GM12872 (cell line): Measurements from ENCODE around the gene RAC3.

Source experiments
- CTCF ChIP-seq: IDR thresholded peaks from 3 replicates; pipeline ENCODE4 v1.5.1; 2011; ENCODE audit warnings: low read depth, mild to moderate bottlenecking, low read length, moderate library complexity; ENCODE audit not compliant: insufficient read depth

The RAC3 gene

DNA sequence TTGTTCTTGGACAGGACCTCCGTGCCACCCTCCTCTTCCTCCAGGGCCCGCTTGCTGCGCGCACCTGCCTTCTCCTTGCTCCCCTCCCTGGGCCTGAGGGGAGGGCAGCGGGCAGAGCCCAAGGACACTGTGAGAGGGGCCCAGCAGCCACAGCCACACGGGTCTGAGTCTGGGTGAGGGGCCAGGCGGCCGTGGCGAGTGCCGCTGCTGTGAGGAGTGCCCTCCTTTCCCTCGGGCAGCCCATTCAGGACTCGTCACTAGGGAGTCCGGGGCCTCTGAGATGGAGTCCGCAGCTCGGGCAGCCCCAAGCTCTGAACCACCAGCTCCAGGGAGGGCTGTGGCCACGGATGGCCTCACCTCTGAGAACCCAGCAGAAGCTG, 28.5 kb downstream of the RAC3 start:
- TF ChIP-seq CTCF = no peak

DNA sequence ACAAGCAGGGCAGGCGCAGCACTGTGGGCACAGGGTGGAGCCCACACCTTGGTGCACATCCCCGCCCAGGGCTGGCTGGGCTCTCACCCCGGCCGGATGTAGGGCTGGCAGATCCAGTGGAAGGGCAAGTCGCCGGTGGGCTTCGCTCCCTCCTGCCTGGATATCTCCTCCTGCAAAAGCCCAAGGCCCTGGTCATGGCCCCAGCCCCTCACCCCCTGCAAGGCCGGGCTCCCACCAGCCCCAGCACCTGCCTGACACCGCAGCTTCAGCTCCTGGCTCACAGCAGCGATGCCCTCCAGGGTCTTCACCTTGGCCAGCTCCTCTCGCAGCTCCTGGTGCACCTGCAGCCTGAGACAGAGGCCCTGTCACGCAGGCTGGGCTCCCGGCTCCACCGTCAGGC, 29.1 kb downstream of the RAC3 start:
- TF ChIP-seq CTCF = no peak

- no peak for TF ChIP-seq CTCF
These were observed 29.8 kb downstream of the RAC3 start for GRCh38 chr17:82061047-82061925.

DNA sequence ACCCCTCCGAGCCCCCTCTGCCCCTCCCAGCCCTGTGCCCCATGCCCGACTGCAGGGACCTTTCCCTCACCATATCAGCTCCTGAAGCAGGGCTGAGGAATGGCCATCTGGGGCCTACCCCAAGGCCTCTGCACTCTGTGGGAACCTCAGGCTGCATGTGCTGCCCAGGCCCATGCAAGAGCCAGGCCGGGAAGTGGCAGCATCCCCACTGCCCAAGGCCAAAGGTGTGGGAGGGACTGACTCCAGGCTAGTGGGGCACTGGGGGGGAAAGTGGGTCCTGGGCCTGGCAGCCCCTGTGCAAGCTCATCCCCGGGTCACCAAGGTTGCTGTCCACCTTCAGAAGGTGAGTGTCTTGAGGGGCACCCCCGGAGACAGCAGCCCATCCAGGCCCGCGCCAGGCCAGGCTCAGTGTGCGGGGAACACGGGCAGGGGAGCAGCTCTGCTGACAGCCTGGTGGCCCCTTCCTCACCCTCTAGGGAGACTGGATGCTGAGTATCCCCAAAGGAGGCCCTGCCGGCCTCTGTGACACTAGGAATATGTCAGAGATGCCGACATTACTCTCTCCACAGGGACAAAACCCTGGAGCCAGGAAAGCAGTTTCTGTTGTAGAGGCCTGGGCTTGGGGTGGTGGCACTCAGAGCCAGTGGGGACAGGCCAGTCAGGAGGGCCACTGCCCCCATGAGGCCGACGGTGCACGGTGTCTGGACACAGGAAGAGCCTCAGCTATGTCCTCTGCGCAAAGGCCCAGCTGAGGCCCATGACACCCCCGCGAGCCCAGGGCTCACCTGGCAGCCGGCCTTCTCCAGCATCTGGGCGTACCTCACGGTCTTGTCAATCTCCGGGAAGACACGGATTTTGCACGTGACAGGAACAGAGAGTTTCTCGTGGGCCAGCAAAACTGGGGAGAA, 30.9 kb downstream of the RAC3 start:
- TF ChIP-seq CTCF = no peak

- TF ChIP-seq CTCF = no peak
These were observed 31.5 kb downstream of the RAC3 start for GRCh38 chr17:82062984-82063368.

DNA sequence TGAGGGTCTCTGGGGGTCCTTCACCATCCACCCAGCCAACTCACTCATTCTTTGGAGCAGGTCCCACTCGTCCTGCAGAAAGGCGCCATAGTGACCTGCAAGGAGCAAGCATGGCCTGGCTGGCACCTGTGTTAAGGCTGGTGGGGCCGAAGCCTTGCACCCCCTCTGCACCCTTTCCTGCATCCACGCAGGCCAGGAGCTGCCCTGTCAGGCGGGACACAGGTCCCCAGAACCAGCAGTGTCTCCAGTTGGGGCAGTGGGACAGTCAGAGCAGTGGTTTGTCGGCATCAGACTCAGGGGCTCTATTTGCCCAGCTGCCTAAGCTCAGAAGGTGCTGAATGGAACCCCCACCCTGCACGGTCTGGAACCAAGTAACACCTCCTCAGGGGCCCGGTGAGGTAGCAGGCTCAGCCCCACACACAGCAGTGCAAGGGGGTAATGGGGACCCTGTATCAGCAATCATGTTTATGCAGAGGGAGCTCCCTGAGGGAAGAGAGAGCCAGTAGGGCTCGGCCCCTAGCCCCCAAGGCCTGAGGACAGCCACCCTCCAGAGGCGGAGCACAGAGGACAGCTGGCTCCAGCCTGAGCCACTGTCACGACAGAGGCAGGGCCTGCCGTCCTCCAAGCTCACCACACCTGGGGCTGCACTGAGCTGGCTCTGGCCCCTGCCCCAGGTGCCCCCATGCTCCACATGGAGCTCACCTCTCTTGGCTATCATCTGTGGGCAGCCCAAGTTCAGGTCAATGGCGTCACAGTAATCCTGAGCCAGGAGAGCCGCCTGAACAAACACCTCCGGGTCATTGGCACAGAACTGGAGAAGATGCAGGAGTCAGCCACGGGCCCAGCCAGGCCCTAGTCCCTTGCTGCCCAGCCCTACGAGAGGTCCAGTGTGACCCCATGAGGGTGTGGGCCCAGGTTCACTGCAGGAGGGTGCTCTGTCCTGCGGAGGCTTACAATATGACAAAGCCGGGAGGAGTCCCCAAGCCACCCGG, 32.2 kb downstream of the RAC3 start:
- no peak for TF ChIP-seq CTCF
